PC-9 (cell line): ENCODE measurements around the gene UBE2R2. TPM values are rescaled to one million over a fixed set of nuclear protein-coding genes. Genes with fewer than 3 reads are reported as not detected.

Source experiments
- BruUV-seq: library from RNA; stranded (reverse); fragments of 400-500 nt; replicated peaks from 2 replicates; lab custom pipeline; 2021; lab: Mats Ljungman, UMichigan
- CTCF ChIA-PET: fragments of 300-600 bp; sonication (Branson Sonifier 250); formaldehyde crosslinking; loops from one replicate; lab custom pipeline; 2022; ENCODE audit warnings: antibody characterized with exemption; lab: Charles Lee
- POLR2A ChIA-PET: fragments of 300-600 bp; sonication (Branson Sonifier 250); formaldehyde crosslinking; loops from one replicate; lab custom pipeline; 2022; ENCODE audit warnings: antibody characterized with exemption; ENCODE audit not compliant: unreplicated experiment; lab: Charles Lee
- DNase-seq, 2 experiments: peaks; one replicate each; pipeline versions ENCODE4 v3.0.0 to v3.0.0-alpha.2; 2015 to 2022; ENCODE audit warnings: mixed read lengths in 1 of 2
- H2AFZ ChIP-seq: fragments of 200-600 bp; sonication (generic); 2 replicates; pipeline ENCODE4 v1.8.1; 2017; ENCODE audit warnings: antibody characterized with exemption
- H3F3A ChIP-seq: fragments of 200-600 bp; sonication (generic); 2 replicates; pipeline ENCODE4 v1.8.1; 2017; ENCODE audit warnings: antibody characterized with exemption, mild to moderate bottlenecking, low read depth; ENCODE audit not compliant: insufficient read depth
- H3K27ac ChIP-seq: fragments of 200-600 bp; sonication (generic); 2 replicates; pipeline ENCODE4 v1.6.1; 2016; ENCODE audit warnings: mixed run types
- H3K27me3 ChIP-seq: fragments of 200-600 bp; sonication (generic); 2 replicates; pipeline ENCODE4 v1.6.1; 2016; ENCODE audit warnings: low read depth, mixed run types; ENCODE audit not compliant: insufficient read depth
- H3K36me3 ChIP-seq: fragments of 200-600 bp; sonication (generic); 2 replicates; pipeline ENCODE4 v1.6.1; 2016; ENCODE audit warnings: low read depth, mixed run types
- H3K4me1 ChIP-seq: fragments of 200-600 bp; sonication (generic); replicated peaks from 2 replicates; pipeline ENCODE4 v1.6.1; 2016; ENCODE audit warnings: mixed run types; ENCODE audit not compliant: insufficient read depth
- H3K4me2 ChIP-seq: fragments of 200-600 bp; sonication (generic); 2 replicates; pipeline ENCODE4 v1.6.1; 2017; ENCODE audit warnings: mixed run types
- H3K4me3 ChIP-seq: fragments of 200-600 bp; sonication (generic); 2 replicates; pipeline ENCODE4 v1.6.1; 2016; ENCODE audit warnings: mixed run types
- H3K79me2 ChIP-seq: fragments of 200-600 bp; sonication (generic); 2 replicates; pipeline ENCODE4 v1.6.1; 2017; ENCODE audit warnings: low read depth, mixed run types
- H3K9me2 ChIP-seq: fragments of 200-600 bp; sonication (generic); 2 replicates; pipeline ENCODE4 v1.8.1; 2017; ENCODE audit warnings: mild to moderate bottlenecking; ENCODE audit not compliant: insufficient read depth
- H3K9me3 ChIP-seq: fragments of 200-600 bp; sonication (generic); 2 replicates; pipeline ENCODE4 v1.8.1; 2016; ENCODE audit warnings: low read depth; ENCODE audit not compliant: insufficient read depth
- H4K20me1 ChIP-seq: fragments of 200-600 bp; sonication (generic); 2 replicates; pipeline ENCODE4 v1.8.1; 2017; ENCODE audit not compliant: insufficient read depth
- EZH2 ChIP-seq: fragments of 200-600 bp; sonication (generic); IDR thresholded peaks from 2 replicates; pipeline ENCODE4 v1.8.0; 2017; ENCODE audit warnings: antibody characterized with exemption, low read depth
- intact Hi-C: fragments of 100-400 bp; cut with micrococcal nuclease; formaldehyde crosslinking; loops from one replicate; pipeline ENCODE4 v1.10.0; 2022; ENCODE audit not compliant: unreplicated experiment
- total RNA-seq: library from RNA; stranded (reverse); gene quantifications from 2 replicates; pipeline ENCODE4 v1.2.3, GENCODE V29; 2021
- TF ChIP-seq, protein P1 (sequence below): fragments of 200-600 bp; sonication (generic); conservative IDR thresholded peaks from 2 replicates; pipeline ENCODE4 v1.6.1; 2017; ENCODE audit warnings: mixed run types, antibody characterized with exemption, mild to moderate bottlenecking, moderate library complexity

UBE2R2 gene
- total RNA-seq, 1 experiment from 2014 or later = 38.9 TPM

DNA sequence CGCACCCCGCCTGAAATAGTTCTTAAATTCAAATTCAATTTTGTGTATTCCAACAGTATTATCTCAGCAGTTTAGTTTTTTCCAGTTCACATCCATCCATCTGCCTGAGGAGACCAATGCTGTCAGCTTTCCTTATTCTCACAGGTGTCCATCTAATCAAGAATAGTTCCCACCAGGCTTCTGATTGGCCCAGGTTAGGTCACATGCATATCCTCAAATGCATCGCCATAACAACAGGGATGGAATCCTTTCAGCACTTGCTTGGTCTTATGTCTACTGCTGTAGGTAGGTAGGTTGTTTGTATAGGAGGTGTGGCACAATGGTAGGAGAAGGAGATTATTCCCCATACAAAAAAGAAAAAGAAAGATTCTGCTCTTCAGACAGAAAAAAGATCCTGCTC lies 91.2 kb downstream of the UBE2R2 start:
- BruUV-seq = no TSS peak
- Histone ChIP-seq H3K9me2 (no peaks in the 10 kb centered on the region), H3K4me1 (no peaks in the 10 kb centered on the region), H3K4me3 (no peak overlapping the region), H2AFZ (no peak overlapping the region), H3K27me3 (no peaks in the 10 kb centered on the region), H3K36me3 (no peaks in the 10 kb centered on the region), H3K79me2 (peaks cover 23% of the 10 kb centered on the region), H3K27ac (no peak overlapping the region), H3F3A (peaks cover 15% of the 10 kb centered on the region; the same call in 1 of the 2 replicates), H3K4me2 (no peak overlapping the region), H3K9me3 (no peaks in the 10 kb centered on the region), H4K20me1 (peaks cover 16% of the 10 kb centered on the region)
- TF ChIP-seq, protein P1, sequence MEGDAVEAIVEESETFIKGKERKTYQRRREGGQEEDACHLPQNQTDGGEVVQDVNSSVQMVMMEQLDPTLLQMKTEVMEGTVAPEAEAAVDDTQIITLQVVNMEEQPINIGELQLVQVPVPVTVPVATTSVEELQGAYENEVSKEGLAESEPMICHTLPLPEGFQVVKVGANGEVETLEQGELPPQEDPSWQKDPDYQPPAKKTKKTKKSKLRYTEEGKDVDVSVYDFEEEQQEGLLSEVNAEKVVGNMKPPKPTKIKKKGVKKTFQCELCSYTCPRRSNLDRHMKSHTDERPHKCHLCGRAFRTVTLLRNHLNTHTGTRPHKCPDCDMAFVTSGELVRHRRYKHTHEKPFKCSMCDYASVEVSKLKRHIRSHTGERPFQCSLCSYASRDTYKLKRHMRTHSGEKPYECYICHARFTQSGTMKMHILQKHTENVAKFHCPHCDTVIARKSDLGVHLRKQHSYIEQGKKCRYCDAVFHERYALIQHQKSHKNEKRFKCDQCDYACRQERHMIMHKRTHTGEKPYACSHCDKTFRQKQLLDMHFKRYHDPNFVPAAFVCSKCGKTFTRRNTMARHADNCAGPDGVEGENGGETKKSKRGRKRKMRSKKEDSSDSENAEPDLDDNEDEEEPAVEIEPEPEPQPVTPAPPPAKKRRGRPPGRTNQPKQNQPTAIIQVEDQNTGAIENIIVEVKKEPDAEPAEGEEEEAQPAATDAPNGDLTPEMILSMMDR = no peak
- TF ChIP-seq EZH2 = no peak
- ChIA-PET POLR2A (no interaction called here), CTCF (no interaction called here)
- no peak for DNase-seq
- intact Hi-C loops = no loop called here

DNA sequence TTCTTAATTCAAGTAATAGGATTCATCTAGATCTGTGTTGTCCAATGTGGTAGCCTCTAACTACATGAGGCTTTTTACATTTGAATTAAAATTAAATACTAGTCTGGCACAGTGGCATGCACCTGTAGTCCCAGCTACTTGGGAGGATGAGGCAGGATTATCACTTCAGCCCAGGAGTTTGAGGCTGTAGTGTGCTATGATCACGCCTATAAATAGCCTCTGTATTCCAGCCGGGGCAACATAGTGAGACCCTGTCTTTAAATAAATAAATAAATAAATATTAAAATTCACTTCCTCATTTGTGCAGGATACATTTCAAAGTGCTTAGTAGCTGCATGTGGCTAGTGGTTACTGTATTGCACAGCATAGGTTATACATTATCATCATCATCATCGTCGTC lies 91.8 kb downstream of the UBE2R2 start:
- Histone ChIP-seq H3K9me3 (no peaks in the 10 kb centered on the region), H4K20me1 (peaks cover 16% of the 10 kb centered on the region), H3K4me2 (no peak overlapping the region), H3K27ac (no peak overlapping the region), H3K79me2 (peaks cover 23% of the 10 kb centered on the region), H3F3A (peaks cover 15% of the 10 kb centered on the region; the same call in 1 of the 2 replicates), H2AFZ (no peak overlapping the region), H3K4me3 (no peak overlapping the region), H3K4me1 (no peaks in the 10 kb centered on the region), H3K36me3 (no peaks in the 10 kb centered on the region), H3K27me3 (no peaks in the 10 kb centered on the region), H3K9me2 (no peaks in the 10 kb centered on the region)
- intact Hi-C loops = no loop called here
- TF ChIP-seq, protein P1 = no peak
- TF ChIP-seq EZH2 = no peak
- ChIA-PET POLR2A (no interaction called here), CTCF (interaction anchor here (0.6 kb wide), 1 partner anchor 286 kb away, joined by 10 read pairs; no protein-coding TSS in a partner anchor)
- no peak for DNase-seq
- BruUV-seq = no TSS peak

DNA sequence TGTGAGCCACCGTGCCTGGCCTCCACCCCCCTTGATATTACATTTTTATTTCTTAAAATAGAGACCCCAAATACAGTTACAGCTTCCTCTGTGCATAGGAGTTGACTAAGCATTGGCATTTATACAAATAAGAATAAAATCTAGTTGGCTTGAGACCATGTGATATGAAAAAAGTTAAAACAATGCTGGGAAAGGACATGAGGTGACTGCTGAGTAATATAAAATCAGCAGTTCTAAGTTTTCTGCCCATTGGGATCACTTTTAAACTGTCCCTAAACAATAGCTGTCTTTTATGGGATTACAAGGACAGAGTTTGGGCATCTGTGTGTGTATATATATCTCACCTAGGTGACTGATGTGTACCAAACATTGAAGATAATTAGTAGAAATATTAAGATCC lies 96.6 kb downstream of the UBE2R2 start:
- Histone ChIP-seq H3K27me3 (no peaks in the 10 kb centered on the region), H3K27ac (no peak overlapping the region), H3K79me2 (peaks cover 6% of the 10 kb centered on the region; the same call in 1 of the 2 replicates), H3K4me1 (no peaks in the 10 kb centered on the region), H3K36me3 (no peaks in the 10 kb centered on the region), H3K9me2 (no peaks in the 10 kb centered on the region), H4K20me1 (0 out of 2 replicates have a peak, but pooled peaks cover 3% of the 10 kb centered on the region), H3F3A (peaks cover 17% of the 10 kb centered on the region; the same call in 1 of the 2 replicates), H3K4me3 (no peak overlapping the region), H3K4me2 (no peak overlapping the region), H3K9me3 (no peaks in the 10 kb centered on the region), H2AFZ (no peak overlapping the region)
- TF ChIP-seq, protein P1 = no peak
- TF ChIP-seq EZH2 = no peak
- CTCF ChIA-PET = no interaction called here
- POLR2A ChIA-PET = no interaction called here
- DNase-seq = no peak
- BruUV-seq = no TSS peak
- intact Hi-C loops = no loop called here
